Measurements from ENCODE around the gene NCF2.

- TF ChIP-seq CTCF (IDR thresholded peaks at IDR 0.05) (no peak), POLR2A (IDR thresholded peaks at IDR 0.05; ENCODE audit: low read depth) (no peak), POLR2AphosphoS5 (IDR thresholded peaks at IDR 0.05) (no peak)
Observed at GRCh38 chr1:183612407-183612806, 22.1 kb upstream of the NCF2 start.

All from esophagus muscularis mucosa (tissue), 3 donors.